ENCODE measurements around the gene CACNA2D2.

DNA sequence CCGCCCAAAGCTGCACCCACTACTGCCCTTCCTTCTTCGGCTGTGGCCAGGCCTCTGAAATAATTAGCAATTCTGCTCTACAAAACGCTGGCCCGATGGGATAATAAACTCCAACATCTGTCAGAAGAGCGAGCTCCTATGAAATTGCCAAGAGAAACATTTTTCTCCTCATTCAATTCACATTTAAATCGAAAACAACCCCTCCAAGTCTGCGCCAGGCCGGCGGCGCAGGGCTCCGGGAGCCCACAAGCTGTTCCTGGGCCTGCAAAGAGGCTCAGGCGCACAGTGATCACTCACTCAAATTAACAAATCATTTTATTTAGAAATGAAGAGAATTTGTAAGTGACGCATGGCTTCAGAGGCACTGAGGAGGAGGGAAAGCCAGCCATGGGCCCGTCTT is 88.8 kb downstream of the CACNA2D2 start:
- TF ChIP-seq, protein P1, sequence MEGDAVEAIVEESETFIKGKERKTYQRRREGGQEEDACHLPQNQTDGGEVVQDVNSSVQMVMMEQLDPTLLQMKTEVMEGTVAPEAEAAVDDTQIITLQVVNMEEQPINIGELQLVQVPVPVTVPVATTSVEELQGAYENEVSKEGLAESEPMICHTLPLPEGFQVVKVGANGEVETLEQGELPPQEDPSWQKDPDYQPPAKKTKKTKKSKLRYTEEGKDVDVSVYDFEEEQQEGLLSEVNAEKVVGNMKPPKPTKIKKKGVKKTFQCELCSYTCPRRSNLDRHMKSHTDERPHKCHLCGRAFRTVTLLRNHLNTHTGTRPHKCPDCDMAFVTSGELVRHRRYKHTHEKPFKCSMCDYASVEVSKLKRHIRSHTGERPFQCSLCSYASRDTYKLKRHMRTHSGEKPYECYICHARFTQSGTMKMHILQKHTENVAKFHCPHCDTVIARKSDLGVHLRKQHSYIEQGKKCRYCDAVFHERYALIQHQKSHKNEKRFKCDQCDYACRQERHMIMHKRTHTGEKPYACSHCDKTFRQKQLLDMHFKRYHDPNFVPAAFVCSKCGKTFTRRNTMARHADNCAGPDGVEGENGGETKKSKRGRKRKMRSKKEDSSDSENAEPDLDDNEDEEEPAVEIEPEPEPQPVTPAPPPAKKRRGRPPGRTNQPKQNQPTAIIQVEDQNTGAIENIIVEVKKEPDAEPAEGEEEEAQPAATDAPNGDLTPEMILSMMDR (conservative IDR thresholded peaks at IDR 0.05), result no peak
- no peak for TF ChIP-seq ZFX (IDR thresholded peaks at IDR 0.05)
